ENCODE measurements around the gene RGL2. TPM values are rescaled to one million over a fixed set of nuclear protein-coding genes. Genes with fewer than 3 reads are reported as not detected.
A peak's percentile ranks its signal among the peaks of the same experiment; 100 is the strongest.

Gene RGL2
- total and polyA plus RNA-seq, 2 of the 13 experiments (the other 11 are each of a cell fraction or from before 2014, with no cell fraction given), result 22.9 to 47.4 TPM

DNA sequence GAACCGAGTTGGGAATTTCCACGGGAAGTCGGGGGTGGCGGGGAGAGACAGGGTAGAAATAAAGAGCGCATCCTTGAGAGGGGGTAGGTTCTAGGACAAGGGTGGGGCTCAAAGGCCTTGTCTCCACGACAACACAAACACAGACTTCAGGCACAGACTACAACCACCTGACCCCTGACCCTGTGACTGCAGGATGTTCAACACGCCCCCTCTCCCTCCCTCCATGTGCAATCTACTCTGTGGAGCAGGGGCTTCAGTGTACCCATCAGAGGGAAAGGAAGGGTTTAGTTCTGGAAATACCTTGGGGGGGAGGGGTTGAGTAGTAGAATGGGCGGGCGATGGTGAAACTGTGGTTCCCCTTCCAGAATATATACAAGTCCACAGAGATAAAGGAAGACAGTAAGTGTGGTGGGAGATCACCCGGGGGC is 15.8 kb upstream of the RGL2 start:
- ChIA-PET CTCF (ENCODE audit: low intra/inter-chr PET ratio, low total read pairs) (no interaction called here), POLR2A (no interaction called here)
- intact Hi-C loops (cut with micrococcal nuclease; ENCODE audit: unreplicated experiment) (loop anchor here (5.0 kb wide), 1 partner anchor 42 kb away; the partner anchor contains the start of genes RPS18 and VPS52), in situ Hi-C loops (cut with HindIII; ENCODE audit: extremely low pct_ligation_motif_present, low pct_unique_long_range_greater_than_20kb) (no loop called here)
- 26% methylated on average over 10 of the region's 10 CpGs for WGBS (ENCODE audit: low lambda C conversion rate)
- FAIRE-seq, result peak; percentile 77
- peak; percentile 30 for ATAC-seq
- H3K27ac ChIP-seq (ENCODE audit: extremely low read length, insufficient read depth, low read length), result peak overlapping the region; percentile 83
- no peaks in the 10 kb centered on the region for H3K9me3 ChIP-seq (ENCODE audit: low read length)
- DNase-seq (ENCODE audit: low spot score), result peak; percentile 80
- H3K4me1 ChIP-seq (ENCODE audit: insufficient read depth, low read length), result peaks cover 38% of the 10 kb centered on the region
- peak overlapping the region; percentile 94 for H3K4me2 ChIP-seq (ENCODE audit: low read depth, low read length)
- no peak overlapping the region for H2AFZ ChIP-seq (ENCODE audit: low read length)
- H3K9ac ChIP-seq (ENCODE audit: insufficient read depth, low read depth, low read length), result peak overlapping the region; percentile 92
- no peaks in the 10 kb centered on the region; a peak in 1 of 5 replicates for H3K27me3 ChIP-seq (ENCODE audit: control insufficient read depth in 1 of 2, insufficient read depth in 2 of 2, low read length in 2 of 2)
- peak overlapping the region; percentile 92 to 98 (median 98) for H3K4me3 ChIP-seq (replicated peaks in 1 of 3; ENCODE audit: insufficient read depth in 1 of 3, low read depth in 2 of 3, low read length in 3 of 3)
- no TSS peak for BruUV-seq (replicated peaks)
- peaks cover 3% of the 10 kb centered on the region; the same call in 1 of the 2 replicates for H4K20me1 ChIP-seq (ENCODE audit: insufficient read depth, low read length)
- H3K79me2 ChIP-seq (ENCODE audit: insufficient read depth, low read length), result peaks cover 20% of the 10 kb centered on the region
- peaks cover 4 to 11% of the 10 kb centered on the region in 2 experiments for H3K36me3 ChIP-seq (replicated peaks in 1 of 2; ENCODE audit: control insufficient read depth in 1 of 2, insufficient read depth in 2 of 2, low read length in 2 of 2)
- TF ChIP-seq ZNF616 (CRISPR knock-in tag; IDR thresholded peaks at IDR 0.05; ENCODE audit: low read depth) (no peak), ZFP90 (CRISPR knock-in tag; IDR thresholded peaks at IDR 0.05; ENCODE audit: borderline replicate concordance) (0 out of 2 replicates have a peak, but pooled peaks have one; percentile 9), FOXK1 (CRISPR knock-in tag; IDR thresholded peaks at IDR 0.05; ENCODE audit: borderline replicate concordance, low read depth) (0 out of 2 replicates have a peak, but pooled peaks have one; percentile 17), TGIF2 (CRISPR knock-in tag; IDR thresholded peaks at IDR 0.05) (0 out of 2 replicates have a peak, but pooled peaks have one; percentile 5), ZSCAN9 (CRISPR knock-in tag; IDR thresholded peaks at IDR 0.05; ENCODE audit: borderline replicate concordance) (no peak), SP5 (CRISPR knock-in tag; IDR thresholded peaks at IDR 0.05; ENCODE audit: borderline replicate concordance, low read depth) (peak; percentile 37; the same call in 1 of the 2 replicates), DNMT3B (CRISPR knock-in tag; conservative IDR thresholded peaks at IDR 0.05) (0 out of 2 replicates have a peak, but pooled peaks have one; percentile 38), YEATS2 (CRISPR knock-in tag; IDR thresholded peaks at IDR 0.05; ENCODE audit: borderline replicate concordance) (peak; percentile 26; the same call in 1 of the 2 replicates), POLR2AphosphoS5 (IDR thresholded peaks at IDR 0.05; ENCODE audit: low read depth, low read length) (peak; percentile 29; the same call in 1 of the 2 replicates), ZNF558 (CRISPR knock-in tag; IDR thresholded peaks at IDR 0.05; ENCODE audit: borderline replicate concordance) (no peak), GABPA (IDR thresholded peaks at IDR 0.05; ENCODE audit: low read depth, low read length) (no peak), GABPA (CRISPR knock-in tag; IDR thresholded peaks at IDR 0.05; ENCODE audit: low read depth) (peak; percentile 42; the same call in 1 of the 2 replicates), PITX1 (CRISPR knock-in tag; IDR thresholded peaks at IDR 0.05) (0 out of 2 replicates have a peak, but pooled peaks have one; percentile 40), SALL1 (CRISPR knock-in tag; IDR thresholded peaks at IDR 0.05) (no peak), NR2F2 (IDR thresholded peaks at IDR 0.05; ENCODE audit: borderline replicate concordance, low read depth) (peak; percentile 71; the same call in 1 of the 2 replicates), RFX3 (CRISPR knock-in tag; IDR thresholded peaks at IDR 0.05) (peak; percentile 67), RORA (CRISPR knock-in tag; IDR thresholded peaks at IDR 0.05) (no peak), RXRB (CRISPR knock-in tag; IDR thresholded peaks at IDR 0.05; ENCODE audit: borderline replicate concordance) (peak; percentile 44; the same call in 1 of the 2 replicates), MXI1 (IDR thresholded peaks at IDR 0.05; ENCODE audit: borderline replicate concordance, low read depth, low read length) (peak; percentile 73; the same call in 1 of the 3 replicates)
- TF ChIP-seq, protein P1, sequence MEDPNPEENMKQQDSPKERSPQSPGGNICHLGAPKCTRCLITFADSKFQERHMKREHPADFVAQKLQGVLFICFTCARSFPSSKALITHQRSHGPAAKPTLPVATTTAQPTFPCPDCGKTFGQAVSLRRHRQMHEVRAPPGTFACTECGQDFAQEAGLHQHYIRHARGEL (CRISPR knock-in tag; IDR thresholded peaks at IDR 0.05), result no peak
- TF ChIP-seq, protein P2, sequence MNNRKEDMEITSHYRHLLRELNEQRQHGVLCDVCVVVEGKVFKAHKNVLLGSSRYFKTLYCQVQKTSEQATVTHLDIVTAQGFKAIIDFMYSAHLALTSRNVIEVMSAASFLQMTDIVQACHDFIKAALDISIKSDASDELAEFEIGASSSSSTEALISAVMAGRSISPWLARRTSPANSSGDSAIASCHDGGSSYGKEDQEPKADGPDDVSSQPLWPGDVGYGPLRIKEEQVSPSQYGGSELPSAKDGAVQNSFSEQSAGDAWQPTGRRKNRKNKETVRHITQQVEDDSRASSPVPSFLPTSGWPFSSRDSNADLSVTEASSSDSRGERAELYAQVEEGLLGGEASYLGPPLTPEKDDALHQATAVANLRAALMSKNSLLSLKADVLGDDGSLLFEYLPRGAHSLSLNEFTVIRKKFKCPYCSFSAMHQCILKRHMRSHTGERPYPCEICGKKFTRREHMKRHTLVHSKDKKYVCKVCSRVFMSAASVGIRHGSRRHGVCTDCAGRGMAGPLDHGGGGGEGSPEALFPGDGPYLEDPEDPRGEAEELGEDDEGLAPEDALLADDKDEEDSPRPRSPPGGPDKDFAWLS (CRISPR knock-in tag; IDR thresholded peaks at IDR 0.05; ENCODE audit: borderline replicate concordance), result no peak
- TF ChIP-seq, protein P3, sequence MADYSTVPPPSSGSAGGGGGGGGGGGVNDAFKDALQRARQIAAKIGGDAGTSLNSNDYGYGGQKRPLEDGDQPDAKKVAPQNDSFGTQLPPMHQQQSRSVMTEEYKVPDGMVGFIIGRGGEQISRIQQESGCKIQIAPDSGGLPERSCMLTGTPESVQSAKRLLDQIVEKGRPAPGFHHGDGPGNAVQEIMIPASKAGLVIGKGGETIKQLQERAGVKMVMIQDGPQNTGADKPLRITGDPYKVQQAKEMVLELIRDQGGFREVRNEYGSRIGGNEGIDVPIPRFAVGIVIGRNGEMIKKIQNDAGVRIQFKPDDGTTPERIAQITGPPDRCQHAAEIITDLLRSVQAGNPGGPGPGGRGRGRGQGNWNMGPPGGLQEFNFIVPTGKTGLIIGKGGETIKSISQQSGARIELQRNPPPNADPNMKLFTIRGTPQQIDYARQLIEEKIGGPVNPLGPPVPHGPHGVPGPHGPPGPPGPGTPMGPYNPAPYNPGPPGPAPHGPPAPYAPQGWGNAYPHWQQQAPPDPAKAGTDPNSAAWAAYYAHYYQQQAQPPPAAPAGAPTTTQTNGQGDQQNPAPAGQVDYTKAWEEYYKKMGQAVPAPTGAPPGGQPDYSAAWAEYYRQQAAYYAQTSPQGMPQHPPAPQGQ (CRISPR knock-in tag; IDR thresholded peaks at IDR 0.05; ENCODE audit: borderline replicate concordance), result no peak

All from HepG2 (cell line).